Endothelial cell of umbilical vein (primary cell): ENCODE data around the gene PRKX.
"Not testable (repeated sequence)": the region's sequence is repeated elsewhere in the genome, so short reads cannot be mapped to it uniquely, and the experiment has no call there.

Source experiments
- EZH2 ChIP-seq: IDR thresholded peaks from 2 replicates; pipeline ENCODE4 v1.6.1; 2012; ENCODE audit warnings: borderline replicate concordance, low read depth, mild to moderate bottlenecking, moderate library complexity, low read length, inconsistent platforms; ENCODE audit not compliant: severe bottlenecking
- FOS ChIP-seq: IDR thresholded peaks from 2 replicates; pipeline ENCODE4 v1.6.1; 2011; ENCODE audit warnings: mild to moderate bottlenecking, low read length, moderate library complexity, borderline replicate concordance; ENCODE audit not compliant: insufficient read depth
- MYC ChIP-seq: IDR thresholded peaks from one replicate; pipeline ENCODE4 v1.6.1; 2011; ENCODE audit warnings: mild to moderate bottlenecking, low read depth, low read length
- POLR2A ChIP-seq: IDR thresholded peaks from 2 replicates; pipeline ENCODE4 v1.6.1; 2012; ENCODE audit warnings: low read depth, mild to moderate bottlenecking, control low read depth, low read length
- POLR2AphosphoS5 ChIP-seq: IDR thresholded peaks from 2 replicates; pipeline ENCODE4 v1.6.1; 2012; ENCODE audit warnings: low read depth, mild to moderate bottlenecking, control low read depth, low read length, moderate library complexity; ENCODE audit not compliant: insufficient read depth
- TF ChIP-seq, protein P1 (sequence below), 2 donors: IDR thresholded peaks; 1 replicate in 1 of 2; 2 replicates in 1 of 2; pipeline ENCODE4 v1.5.1; 2011; ENCODE audit warnings: low read length in 2 of 2, mild to moderate bottlenecking in 2 of 2, moderate library complexity in 2 of 2, control low read depth in 1 of 2, inconsistent platforms in 1 of 2, low read depth in 1 of 2; ENCODE audit not compliant: insufficient read depth in 1 of 2; ENCODE audit errors: extremely low read depth in 1 of 2

DNA sequence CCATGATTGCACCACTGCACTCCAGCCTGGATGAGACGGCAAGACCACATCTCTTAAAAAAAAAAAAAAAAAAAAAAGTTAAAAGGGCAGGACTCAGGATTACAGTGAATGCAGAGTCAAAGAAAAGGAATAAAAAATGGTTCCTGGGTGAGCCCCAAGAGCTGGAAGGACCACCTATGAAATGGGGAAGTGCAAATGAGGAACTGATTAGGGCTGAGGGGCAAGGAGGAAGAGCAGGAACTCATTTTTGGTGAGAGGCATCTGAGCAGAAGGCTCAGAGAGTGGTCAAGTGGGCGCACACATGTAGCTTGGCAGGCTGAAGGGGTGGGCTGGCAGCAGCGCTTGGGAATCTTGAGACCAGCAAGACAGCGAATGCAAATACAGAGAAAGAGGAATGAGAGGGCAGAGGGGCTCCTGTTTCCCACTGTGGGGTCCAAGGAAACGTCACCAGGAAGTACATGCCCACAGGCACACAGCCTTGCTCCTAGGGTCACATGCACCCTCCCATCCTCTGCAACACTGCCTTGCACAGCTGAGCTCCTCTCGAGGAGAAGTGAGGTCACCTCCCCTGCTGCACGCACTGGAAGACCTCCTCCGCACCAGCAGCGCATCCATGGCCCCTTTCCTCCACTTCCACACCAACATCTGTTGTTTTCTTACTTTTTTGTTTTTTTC is 49.7 kb downstream of the PRKX start:
- TF ChIP-seq, protein P1, sequence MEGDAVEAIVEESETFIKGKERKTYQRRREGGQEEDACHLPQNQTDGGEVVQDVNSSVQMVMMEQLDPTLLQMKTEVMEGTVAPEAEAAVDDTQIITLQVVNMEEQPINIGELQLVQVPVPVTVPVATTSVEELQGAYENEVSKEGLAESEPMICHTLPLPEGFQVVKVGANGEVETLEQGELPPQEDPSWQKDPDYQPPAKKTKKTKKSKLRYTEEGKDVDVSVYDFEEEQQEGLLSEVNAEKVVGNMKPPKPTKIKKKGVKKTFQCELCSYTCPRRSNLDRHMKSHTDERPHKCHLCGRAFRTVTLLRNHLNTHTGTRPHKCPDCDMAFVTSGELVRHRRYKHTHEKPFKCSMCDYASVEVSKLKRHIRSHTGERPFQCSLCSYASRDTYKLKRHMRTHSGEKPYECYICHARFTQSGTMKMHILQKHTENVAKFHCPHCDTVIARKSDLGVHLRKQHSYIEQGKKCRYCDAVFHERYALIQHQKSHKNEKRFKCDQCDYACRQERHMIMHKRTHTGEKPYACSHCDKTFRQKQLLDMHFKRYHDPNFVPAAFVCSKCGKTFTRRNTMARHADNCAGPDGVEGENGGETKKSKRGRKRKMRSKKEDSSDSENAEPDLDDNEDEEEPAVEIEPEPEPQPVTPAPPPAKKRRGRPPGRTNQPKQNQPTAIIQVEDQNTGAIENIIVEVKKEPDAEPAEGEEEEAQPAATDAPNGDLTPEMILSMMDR (IDR thresholded peaks at IDR 0.05; ENCODE audit: extremely low read depth in 1 of 2, insufficient read depth in 1 of 2, low read depth in 1 of 2, low read length in 2 of 2), result not testable (repeated sequence)
- not testable (repeated sequence) for TF ChIP-seq POLR2A, POLR2AphosphoS5, EZH2, FOS, MYC
